Stimulated activated CD4-positive, alpha-beta T cell treated with anti-CD3 and anti-CD28 coated beads, Interleukin-12 subunit alpha, Interleukin-12 subunit beta, amount 100 ng/mL, for 24 hours (primary cell): Measurements from ENCODE around the gene NRDE2.
"Not testable (repeated sequence)": the region's sequence is repeated elsewhere in the genome, so short reads cannot be mapped to it uniquely, and the experiment has no call there.

ENCODE experiments used
- DNase-seq, 2 experiments: peaks; one replicate each; pipeline ENCODE4 v3.0.0-alpha.2; 2020; ENCODE audit warnings: low read depth in 2 of 2

Gene NRDE2

DNA sequence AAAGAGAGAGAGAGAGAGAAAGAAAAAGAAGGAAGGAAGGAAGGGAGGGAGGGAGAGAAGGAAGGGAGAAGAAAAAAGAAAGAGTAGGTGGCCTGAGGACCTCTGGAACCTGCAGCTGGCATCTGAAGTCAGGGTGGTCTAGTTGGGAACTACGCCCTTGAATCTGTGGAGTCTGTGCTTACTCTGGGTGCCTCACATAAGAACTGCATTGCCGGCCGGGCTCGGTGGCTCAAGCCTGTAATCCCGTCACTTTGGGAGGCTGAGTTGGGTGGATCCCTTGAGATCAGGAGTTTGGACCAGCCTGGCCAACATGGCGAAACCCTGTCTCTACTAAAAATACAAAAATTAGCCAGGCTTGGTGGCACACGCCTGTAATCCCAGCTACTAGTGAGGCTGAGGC lies 10.0 kb upstream of the NRDE2 start:
- DNase-seq: no peak

DNA sequence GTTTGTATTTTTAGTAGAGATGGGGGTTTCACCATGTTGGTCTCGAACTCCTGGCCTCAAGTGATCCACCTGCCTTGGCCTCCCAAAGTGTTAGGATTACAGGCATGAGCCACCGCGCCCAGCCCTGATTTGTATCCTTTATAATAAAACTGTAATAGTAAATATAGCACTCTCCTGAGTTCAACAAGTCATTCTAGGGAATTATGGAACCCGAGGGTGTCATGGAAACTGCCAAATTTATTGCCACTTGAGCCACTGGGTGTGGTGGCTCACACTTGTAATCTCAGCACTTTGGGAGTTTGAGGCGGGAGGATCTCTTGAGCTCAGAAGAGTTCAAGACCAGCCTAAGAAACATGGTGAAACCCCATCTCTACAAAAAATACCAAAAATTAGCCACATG lies 9.5 kb upstream of the NRDE2 start:
- DNase-seq: not testable (repeated sequence)

DNA sequence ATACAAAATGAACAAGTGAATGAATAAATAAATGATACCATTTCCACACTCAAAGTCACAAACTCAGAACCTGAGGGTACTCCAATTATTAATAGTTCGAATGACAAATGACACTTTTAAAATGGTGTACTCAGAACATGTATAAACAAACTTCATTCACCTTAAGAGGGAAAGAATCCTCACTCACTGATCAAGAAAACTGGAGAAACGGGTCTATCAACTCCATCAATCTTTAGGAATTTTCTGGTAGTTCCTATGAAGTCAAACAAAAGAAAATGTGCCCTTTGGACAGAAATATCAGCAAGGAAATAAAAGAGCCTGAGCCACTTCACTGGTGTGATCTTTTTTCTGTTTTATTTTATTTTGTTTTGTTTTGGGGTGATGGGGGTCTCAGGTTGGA lies 5.2 kb upstream of the NRDE2 start:
- no peak for DNase-seq

DNA sequence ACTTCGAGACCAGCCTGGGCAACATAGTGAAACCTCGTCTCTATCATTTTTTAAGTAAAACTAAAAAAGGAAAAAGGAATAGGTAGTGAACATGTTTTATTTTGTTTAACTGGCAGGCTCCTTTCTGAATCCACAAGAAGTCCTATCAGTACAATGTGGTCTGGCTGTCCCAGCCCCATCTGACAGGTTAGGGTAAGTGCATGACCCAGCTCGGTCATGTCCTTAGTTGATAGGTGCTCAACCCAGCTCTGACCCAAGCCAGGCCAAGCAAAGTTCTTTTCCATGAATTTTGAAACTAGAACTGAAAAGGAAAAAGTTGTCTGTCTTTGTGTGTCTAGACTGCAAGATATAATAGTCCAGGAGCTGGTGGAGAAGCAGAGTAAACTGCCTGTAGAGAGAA lies 4.7 kb upstream of the NRDE2 start:
- no peak for DNase-seq

DNA sequence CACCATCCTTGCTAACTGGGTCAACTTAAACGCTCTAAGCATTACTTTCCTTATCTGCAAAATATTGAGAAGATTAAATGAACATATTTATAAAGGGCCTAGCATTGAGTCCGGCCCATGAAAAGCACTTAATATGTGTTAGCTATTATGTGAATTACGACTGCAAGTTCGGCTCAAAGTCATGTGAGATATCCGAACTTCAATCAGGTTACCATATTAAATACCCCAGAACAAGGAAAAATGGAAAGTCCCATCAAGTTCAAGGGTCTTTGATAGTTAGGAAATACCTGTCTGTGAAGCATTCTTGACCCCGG lies 487 bp upstream of the NRDE2 start:
- no peak for DNase-seq

DNA sequence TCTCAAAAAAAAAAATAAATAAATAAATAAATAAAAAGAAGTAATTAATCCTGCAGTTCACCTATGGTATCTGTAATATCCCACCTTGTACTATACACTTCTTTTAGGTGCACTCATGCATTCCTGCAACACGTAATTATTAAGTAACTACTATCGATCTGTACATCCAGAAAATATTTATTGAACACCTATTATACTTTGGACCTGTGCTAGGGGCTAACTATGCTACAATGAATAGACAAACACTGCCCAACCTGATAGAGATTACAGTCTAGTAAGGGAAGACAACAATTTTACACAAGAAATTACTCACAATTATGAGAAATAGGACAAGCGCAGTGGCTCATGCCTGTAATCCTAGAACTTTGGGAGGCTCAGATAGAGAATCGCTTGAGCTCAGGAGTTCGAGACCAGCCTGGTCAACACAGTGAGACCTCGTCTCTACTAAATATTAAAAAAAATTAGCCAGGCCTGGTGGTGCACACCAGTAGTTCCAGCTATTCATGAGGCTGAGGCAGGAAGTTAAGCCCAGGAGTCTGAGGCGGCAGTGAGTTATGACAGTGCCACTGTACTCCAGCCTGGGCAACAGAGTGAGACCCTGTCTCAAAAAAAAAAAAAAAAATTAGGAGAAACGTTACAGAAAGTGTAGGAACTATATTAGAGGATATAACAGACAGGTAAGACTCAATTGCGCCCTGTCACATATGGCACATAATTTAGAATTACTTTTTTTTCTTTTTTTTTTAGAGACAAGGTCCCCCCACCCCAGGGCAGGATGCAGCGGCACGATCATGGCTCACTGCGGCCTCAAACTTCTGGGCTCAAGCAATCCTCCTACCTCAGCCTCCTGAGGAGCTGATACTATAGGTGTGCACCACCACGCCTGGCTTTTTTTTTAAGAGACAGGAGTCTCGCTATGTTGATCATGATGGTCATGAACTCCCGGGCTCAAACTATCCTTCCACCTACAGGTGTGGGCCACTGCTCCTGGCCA lies 1.2 kb downstream of the NRDE2 start:
- DNase-seq: no peak

DNA sequence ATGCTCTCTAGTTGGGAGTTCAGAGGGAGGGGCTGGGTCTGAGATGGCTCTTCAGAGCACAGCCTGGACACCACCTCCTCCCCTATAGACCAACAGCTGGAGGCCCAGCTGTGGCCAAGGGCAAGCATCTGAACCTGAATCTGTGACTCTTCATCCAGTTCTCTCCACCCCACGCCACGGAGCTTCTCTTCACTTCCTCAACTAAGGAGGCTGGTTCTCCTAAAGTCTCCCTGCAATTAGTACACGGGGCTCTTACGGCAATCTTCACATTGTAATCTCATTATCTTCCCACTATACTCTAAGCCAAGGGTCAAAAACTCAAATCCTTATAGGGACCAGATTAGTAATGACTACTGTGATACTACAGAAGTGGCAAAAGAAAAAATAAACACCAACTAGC lies 9.8 kb downstream of the NRDE2 start:
- no peak for DNase-seq

DNA sequence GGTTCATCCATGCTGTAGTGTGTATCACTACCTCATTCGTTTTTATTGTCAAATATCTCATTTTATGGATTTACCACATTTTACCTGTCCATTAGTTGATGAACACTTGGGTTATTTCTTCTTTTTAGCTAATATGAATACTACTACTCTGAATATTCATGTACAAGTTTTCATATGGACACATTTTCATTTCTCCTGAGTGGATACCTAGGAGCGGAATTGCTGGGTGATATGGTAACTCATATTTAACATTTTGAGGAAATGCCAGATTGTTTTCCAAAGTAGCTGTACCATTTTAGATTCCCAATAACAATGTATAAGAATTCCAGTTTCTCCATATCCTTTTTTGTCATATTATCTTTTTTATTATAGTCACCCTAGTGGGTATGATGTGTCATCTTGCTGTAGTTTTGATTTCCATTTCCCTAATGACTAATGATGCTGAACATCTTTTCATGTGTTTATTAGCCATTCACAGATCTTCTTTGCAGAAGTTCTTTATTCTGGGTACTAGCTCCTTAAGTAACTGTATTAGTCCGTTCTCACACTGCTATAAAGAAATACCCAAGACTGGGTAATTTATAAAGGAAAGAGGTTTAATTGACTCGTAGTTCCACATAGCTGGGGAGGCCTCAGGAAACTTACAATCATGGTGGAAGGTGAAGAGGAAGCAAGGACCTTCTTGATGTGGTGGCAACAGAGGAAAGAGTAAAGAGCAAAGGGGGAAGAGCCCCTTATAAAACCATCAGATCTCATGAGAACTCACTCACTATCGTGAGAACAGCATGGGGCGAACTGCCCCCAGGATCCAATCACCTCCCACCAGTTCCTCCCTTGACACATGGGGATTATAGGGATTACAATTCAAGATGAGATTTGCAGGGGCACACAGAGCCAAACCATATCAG lies 11.9 kb downstream of the NRDE2 start:
- no peak for DNase-seq

DNA sequence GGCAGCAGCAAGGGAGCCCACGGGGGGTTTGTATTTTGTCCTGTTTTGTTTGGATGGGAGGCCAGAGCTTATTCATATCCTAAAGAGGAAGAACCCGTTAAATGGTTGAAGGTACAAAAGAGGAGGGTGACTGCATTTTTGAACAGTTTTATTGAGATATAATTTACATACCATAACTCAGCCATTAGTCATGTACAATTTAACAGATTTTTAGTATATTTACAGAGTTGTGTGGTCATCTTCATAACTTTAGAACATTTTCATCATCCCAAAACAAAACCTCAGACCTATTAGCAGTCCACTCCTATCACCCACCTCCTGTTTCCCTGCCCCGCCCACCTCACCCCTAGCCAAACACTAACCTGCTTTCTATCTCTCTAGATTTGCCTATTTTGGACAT lies 12.6 kb downstream of the NRDE2 start:
- DNase-seq: no peak

DNA sequence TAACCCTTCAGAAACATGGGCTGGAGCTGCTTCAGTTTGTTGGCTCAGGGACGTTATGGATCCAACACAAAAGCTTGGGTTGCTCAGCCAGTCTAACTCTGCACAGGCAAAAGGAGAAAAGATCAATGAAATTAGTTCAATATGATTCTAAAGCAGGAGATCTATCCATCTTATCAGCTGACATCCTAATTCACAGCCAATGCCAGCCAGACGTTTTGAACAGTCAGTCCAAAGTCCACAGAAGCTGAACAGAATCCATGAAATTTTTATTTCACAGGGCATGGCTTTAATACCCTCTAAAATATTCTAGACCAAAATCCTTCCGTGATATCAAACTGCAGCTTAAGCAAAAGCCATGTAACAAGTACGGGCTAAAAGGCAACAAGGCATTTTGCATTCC lies 13.7 kb downstream of the NRDE2 start:
- DNase-seq: no peak

DNA sequence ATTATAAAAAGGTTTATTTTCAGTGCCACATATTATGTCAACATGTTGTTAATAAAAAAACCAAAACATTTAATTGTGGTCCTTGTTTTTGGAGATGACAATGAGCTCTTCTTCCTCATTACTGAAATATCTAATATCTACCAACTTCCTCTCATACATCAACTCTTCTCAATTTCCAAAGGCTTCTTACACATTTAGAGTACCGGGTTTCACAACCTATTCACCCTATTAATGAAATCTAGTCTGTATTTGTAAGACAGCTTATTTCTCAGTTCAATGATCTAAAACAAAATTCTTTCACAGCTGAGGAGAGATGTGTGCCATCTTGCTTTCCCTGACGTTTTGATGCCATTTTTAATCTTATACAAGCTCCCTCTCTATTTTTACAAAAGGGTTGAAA lies 14.5 kb downstream of the NRDE2 start:
- no peak for DNase-seq

DNA sequence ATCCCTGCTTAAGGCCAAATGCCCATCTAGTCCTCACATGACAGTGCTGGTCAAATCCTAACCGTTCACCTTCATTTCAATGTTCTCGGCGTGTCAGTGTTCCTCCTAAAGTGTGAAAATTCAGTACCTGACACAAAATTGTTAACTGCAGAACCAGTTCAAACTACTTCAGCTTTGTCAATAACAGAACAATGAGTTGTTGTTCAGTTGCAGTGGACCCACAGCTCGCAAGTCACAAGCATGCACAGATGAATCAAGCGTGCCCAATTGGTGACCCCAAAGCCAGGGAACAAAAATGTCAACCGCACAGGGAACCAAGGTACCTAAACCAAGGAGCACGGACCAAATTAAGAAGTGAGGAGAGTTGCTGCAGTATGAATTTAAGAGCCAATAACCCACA lies 23.2 kb downstream of the NRDE2 start:
- no peak for DNase-seq

DNA sequence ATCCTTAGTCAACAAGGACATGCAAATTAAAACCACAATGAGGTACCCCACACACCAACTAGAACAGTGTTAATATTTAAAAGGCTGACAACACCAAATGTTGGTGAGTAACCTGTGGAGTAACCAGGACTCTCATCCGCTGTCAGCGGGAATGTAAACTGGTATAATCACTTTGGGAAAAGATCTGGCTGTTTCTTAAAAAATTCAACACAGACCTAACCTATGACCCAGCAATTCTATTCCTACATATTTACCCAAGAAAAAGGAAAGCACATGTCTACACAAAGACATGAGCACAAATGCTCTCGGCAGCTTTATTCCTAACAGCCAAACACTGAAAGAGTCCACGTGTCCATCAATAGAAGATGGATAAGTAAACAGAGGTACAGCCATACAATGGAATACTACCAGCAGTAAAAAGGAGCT lies 26.6 kb downstream of the NRDE2 start:
- DNase-seq: no peak

DNA sequence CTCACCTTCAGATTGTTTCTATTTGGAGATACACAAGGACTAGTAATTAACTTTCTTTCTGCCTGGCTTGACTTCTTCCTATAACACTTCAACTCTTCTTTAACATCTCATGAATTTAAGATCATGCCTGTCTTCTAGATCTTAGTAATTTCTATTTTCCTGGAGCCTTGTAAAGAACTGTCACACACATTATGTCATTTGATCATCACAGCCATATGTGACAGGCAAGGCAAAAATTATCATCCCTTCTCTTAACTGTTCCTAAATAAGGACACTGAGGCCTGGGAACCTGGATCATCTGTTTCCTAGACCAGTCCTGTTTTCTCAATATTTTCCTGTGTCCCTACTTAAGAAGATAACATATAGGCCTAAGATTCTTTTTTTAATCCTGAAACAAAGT lies 27.2 kb downstream of the NRDE2 start:
- DNase-seq: no peak

DNA sequence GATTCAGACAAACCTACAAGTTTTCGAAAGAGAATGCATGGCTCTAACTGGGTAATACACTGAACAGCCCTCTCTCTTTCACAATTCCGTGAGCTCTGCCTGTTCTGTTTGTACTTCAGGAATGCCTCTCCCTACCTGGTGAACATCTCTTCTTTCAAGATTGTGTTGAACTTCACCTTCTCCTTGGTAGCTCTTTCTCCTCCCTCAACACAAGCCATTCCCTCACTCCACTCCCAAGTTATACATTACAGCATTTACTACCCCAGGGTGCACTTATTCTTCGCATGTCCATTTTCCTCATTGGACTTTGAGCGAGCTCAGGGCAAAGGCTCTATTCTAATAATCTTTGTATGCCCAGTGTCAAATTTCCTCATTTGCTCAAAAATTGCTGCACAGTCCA lies 28.3 kb downstream of the NRDE2 start:
- no peak for DNase-seq

DNA sequence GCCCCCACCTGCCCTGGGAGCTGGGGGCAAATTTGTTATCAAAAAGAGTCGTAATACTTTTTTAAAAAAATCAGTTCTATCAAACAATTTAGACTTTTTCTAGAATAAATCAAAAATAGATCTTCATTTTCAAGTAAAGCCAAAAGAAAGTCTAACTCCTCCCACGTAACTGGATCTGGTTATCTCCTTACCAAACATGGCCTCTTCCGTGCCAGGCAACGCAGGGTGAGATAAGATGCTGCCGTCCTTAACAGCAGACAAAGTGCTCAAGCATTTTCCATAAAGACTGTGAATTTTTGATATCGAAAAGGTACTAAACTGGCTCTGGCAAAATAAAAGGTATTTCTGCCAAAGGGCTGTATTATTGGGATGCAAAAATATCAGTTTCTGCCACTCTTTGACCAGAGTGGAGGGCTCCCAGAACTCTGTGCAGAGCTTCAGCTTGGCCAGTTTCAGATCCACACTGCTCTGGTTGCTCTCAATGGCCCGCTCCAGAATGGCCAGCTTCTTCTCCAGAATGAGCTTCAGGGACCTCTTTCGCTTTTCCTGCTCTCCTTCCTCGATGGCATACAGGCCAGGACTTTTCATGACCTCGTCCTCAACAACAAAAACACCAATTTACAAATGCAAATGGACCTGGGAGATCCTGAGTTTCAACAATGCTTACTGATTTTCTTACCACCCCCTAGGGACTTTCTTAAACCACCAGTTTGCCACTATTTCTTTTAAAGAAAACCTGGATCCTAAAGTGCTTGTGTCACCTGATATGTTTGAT lies 29.0 kb downstream of the NRDE2 start:
- no peak for DNase-seq

DNA sequence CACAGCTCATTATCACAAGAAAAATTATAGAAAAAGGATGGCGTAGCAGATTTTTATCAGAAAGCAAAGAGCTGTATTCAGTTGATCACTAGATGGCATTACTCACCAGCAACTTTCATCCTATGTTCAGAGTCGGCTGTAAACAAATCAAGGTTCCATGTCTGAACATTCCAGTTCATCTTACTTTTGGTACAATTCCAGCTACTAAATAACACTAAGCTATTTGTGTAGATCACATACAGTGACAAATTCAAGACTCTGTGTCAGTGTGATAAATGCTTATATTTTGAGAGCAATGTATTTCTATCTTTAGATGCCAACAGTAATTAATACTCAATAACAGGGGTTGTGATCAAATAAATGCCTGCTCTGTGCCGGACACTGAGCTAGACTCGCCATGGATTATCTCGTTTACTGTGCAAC lies 30.1 kb downstream of the NRDE2 start:
- no peak for DNase-seq

DNA sequence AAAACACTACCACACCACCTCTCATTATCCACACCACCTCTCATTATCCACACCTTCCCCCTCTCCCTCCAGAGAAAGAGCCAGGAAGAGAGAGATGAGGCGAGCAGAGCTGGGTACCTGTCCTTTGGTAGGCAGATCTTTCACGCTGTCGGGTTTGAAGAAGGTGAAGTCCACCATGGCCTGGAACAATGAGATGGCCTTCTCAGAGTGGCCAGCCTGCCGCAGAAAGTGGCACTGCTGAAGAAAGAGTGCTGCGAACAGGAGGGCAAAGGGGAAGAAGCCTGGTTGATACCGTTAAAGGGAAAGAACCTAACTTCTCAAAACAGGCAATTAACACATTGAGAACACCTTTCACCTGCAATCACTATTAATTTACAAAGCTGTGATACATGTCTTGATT lies 30.6 kb downstream of the NRDE2 start:
- no peak for DNase-seq

DNA sequence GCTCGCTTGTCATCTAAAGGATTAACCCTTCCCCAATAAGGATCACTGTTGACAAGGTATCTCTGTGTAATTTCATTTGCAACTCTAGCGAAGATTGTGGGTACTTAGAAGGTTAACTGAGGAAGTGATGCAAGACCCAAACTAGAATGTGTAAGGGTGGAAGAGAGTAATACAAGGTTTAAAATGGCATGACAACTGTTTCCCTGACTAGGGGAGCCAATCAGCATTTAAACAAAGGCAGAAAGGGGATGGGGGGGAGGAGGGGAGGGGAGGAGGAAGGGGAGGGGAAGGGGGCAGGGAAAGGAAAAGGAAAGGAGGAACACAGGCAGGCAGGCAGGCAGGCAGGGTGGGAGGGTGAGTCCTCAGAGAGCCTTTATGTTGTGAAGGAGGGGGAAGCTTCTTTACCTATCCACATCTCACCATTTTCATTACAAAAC lies 31.1 kb downstream of the NRDE2 start:
- no peak for DNase-seq

DNA sequence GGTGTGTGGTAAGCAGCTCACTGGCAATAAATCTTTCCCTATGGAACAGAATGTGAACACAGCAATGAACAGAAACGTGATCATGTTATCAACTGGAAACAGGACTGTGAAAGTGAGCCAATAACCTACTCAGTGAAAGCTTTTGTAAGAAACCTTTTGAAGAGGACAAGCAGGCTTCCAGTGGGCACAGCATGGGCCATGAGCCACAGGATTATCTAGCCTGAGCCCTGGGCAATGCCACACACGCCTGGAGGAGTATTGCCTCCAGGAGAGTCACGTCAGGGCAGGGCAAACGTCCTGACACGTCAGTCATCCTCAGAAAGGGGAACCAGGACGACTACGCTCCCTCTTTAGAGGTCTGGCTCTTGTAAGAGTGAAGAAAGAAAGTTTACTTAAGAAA lies 32.3 kb downstream of the NRDE2 start:
- DNase-seq: no peak

DNA sequence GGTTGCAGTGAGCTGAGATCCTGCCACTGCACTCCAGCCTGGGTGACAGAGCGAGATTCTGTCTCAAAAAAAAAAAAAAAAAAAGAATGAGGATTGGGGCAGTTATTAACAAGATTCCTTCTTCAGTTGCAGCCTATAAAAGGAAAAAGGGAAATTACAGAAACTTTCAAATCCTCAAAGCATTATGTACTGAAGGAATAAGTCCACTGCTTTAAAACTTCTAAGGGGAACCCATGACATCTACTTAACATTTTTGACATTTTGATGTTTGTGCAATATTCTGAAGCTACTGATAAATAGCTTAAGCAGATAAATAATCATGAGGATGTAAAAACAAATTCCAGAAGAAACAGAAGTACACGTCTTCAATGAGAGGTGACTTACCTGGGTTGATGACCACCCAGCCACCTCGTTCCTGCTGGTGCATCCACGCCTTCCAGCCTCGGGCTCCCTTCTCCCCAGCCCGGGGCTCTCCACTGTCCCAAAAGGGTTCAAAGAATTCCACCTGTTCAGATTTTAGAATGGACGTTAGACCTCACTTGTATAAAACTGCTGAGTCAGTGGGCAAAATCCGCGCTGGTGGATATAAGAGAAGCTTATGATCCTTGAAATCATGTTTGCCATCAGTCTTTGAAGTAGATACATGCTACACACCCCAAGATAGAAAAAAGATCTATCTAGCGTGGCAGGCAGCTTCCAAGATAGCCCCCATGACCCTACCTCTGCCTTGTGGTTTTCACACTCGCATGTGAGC lies 33.7 kb downstream of the NRDE2 start:
- DNase-seq: no peak
